ENCODE data around the gene BEND7. TPM values are rescaled to one million over a fixed set of nuclear protein-coding genes. Genes with fewer than 3 reads are reported as not detected.

The BEND7 gene
- total and polyA plus RNA-seq, 9 of the 15 experiments (the other 6 are each of a cell fraction or from before 2014, with no cell fraction given) = 1.3 to 11.4 (median 5.2) TPM

- no peak for TF ChIP-seq ZNF224 (CRISPR knock-in tag; IDR thresholded peaks at IDR 0.05)
- TF ChIP-seq ZC3H11A (IDR thresholded peaks at IDR 0.05; ENCODE audit: low read depth, low read length) = no peak
- TF ChIP-seq CEBPB (tag; IDR thresholded peaks at IDR 0.05) = no peak
- no peak for TF ChIP-seq HDAC8 (tag; IDR thresholded peaks at IDR 0.05)
- no peak for TF ChIP-seq CBX8 (IDR thresholded peaks at IDR 0.05; ENCODE audit: borderline replicate concordance, extremely low read depth, low read depth, low read length, poor library complexity, severe bottlenecking)
- TF ChIP-seq ADNP (tag; IDR thresholded peaks at IDR 0.05) = no peak
- no peak for TF ChIP-seq ZNF695 (CRISPR knock-in tag; IDR thresholded peaks at IDR 0.05)
- 0 out of 2 replicates have a peak, but pooled peaks have one; percentile 18 for TF ChIP-seq RB1 (IDR thresholded peaks at IDR 0.05; ENCODE audit: low read depth)
- TF ChIP-seq NONO (IDR thresholded peaks at IDR 0.05; ENCODE audit: low read depth in 2 of 2, low read length in 1 of 2) = no peak
- no peak for TF ChIP-seq CHD4 (IDR thresholded peaks at IDR 0.05; ENCODE audit: insufficient read depth, insufficient replicate concordance, low read depth, low read length, poor library complexity, severe bottlenecking)
- TF ChIP-seq HNRNPH1 (optimal IDR thresholded peaks at IDR 0.05; ENCODE audit: low read depth, low read length) = no peak
- TF ChIP-seq NBN (IDR thresholded peaks at IDR 0.05; ENCODE audit: low read depth) = no peak
- TF ChIP-seq NR2C2 (CRISPR knock-in tag; IDR thresholded peaks at IDR 0.05) = no peak
- TF ChIP-seq NR2C2 (tag; IDR thresholded peaks at IDR 0.05) = no peak
- no peak for TF ChIP-seq ZNF280A (IDR thresholded peaks at IDR 0.05; ENCODE audit: low read depth, partially characterized antibody)
- TF ChIP-seq CBX2 (IDR thresholded peaks at IDR 0.05; ENCODE audit: insufficient read depth, low read length, poor library complexity, severe bottlenecking) = no peak
- TF ChIP-seq OTX1 (CRISPR knock-in tag; IDR thresholded peaks at IDR 0.05) = no peak
- no peak for TF ChIP-seq SNAPC5 (CRISPR knock-in tag; IDR thresholded peaks at IDR 0.05)
- no peak for TF ChIP-seq ARID3B (CRISPR knock-in tag; IDR thresholded peaks at IDR 0.05; ENCODE audit: borderline replicate concordance)
- TF ChIP-seq MTF1 (CRISPR knock-in tag; IDR thresholded peaks at IDR 0.05; ENCODE audit: borderline replicate concordance) = no peak
- no peak for TF ChIP-seq ZNF140 (CRISPR knock-in tag; IDR thresholded peaks at IDR 0.05)
- no peak for TF ChIP-seq ZFP30 (CRISPR knock-in tag; IDR thresholded peaks at IDR 0.05; ENCODE audit: borderline replicate concordance)
- no peak for TF ChIP-seq ZNF408 (CRISPR knock-in tag; IDR thresholded peaks at IDR 0.05; ENCODE audit: low read depth)
These were observed 10.6 kb downstream of the BEND7 start (continued) for GRCh38 chr10:13518076-13518692.

Data from K562 (cell line).